Skeletal muscle cell (primary cell): ENCODE results near the gene C1orf198.
"Not testable (repeated sequence)": the region's sequence is repeated elsewhere in the genome, so short reads cannot be mapped to it uniquely, and the experiment has no call there.

ENCODE experiments used
- DNase-seq: peaks from one replicate; pipeline ENCODE4 v3.0.0-alpha.2; 2010; ENCODE audit warnings: low read depth
- H3K4me3 ChIP-seq: 2 replicates; pipeline ENCODE4 v1.5.1; 2011; ENCODE audit warnings: low read depth, mild to moderate bottlenecking, control low read depth, low read length, moderate library complexity

C1orf198 gene

GRCh38 chr1:230864441-230864840 lies 3.9 kb downstream of the C1orf198 start:
- DNase-seq: no peak
- H3K4me3 ChIP-seq: no peak overlapping the region

- no peak for DNase-seq
- no peak overlapping the region for H3K4me3 ChIP-seq
Observed at GRCh38 chr1:230863449-230863848, 4.9 kb downstream of the C1orf198 start.

DNA sequence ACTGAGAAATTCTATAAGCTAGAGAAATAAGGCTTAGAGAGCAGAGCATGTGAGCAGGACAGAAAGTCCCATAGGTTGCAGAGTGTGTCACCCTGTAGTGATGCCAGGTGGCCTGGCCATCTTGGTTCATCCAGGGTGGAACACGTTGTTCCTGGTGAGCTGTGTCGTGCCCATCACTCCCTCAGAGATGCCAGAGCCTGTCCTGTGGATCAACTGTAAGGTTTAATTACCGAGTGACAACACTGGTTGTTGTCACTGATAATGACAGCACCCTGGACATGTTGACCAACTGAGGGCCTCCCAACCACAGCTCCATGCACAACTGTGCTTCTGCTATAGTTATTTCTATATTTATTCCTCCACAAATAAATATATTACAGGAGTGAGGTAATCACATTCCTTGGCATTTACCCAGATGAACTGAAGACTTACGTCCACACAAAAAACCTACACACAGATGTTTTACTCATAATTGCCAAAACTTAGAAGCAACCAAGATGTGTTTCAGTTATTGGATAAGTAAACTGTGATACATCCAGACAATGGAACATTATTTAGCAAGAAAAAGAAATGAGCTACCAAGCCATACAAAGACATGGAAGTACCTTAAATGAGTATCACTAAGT lies 6.2 kb downstream of the C1orf198 start:
- no peak for DNase-seq
- no peak overlapping the region for H3K4me3 ChIP-seq

DNA sequence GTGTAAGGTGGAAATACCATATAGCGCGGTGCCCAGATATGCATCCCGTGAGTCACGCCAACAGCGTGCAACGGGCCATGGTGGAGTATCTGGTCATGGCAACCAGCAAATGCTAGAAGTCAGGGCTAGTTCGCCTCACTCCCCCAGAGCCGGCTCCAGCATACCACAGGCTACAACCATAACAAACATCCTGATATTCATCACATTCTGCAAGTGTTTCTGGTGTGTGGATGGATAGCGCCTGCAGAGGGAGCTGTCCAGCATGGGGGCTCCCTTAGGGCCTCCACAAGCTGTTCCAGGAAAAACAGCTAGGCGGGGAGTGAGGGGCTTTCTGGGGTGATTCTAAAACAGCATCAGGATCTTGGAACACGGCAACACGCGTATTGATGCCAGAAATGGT lies 6.8 kb downstream of the C1orf198 start:
- H3K4me3 ChIP-seq: no peak overlapping the region
- DNase-seq: no peak

- H3K4me3 ChIP-seq: no peak overlapping the region
- no peak for DNase-seq
Observed at GRCh38 chr1:230860617-230861384, 7.5 kb downstream of the C1orf198 start.

- no peak for DNase-seq
- no peak overlapping the region for H3K4me3 ChIP-seq
Observed at GRCh38 chr1:230858918-230859729, 9.2 kb downstream of the C1orf198 start.

DNA sequence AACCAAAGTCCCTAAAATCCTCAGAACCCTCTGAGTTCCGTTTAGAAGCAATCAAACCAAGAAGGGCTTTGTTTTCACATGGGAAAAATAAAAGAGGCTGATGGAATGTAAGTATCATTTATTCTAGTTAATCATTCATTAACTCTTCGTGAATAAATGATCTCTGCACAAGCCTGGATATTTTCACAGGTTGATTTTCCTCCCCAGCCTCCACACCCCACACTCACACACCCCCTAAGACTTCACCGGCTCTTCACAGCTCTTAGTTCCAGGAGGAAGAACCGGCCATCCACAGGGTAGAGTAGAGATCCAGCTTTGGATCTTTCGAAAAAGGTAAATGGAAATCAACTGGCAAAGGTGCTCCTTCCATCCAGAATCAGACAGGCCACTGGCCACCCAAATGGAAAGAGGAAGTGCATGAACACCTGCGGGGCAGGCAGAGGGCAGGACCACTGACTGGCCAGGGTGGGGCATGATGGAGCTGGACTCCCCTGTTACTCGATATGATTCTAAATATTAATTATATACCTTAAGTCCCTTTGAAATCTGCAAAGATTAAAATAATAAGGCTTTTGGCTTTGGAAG lies 10.0 kb downstream of the C1orf198 start:
- no peak overlapping the region for H3K4me3 ChIP-seq
- no peak for DNase-seq

GRCh38 chr1:230857822-230858221 lies 10.5 kb downstream of the C1orf198 start:
- DNase-seq: no peak
- H3K4me3 ChIP-seq: no peak overlapping the region

GRCh38 chr1:230857077-230857476 lies 11.2 kb downstream of the C1orf198 start:
- no peak for DNase-seq
- no peak overlapping the region for H3K4me3 ChIP-seq

DNA sequence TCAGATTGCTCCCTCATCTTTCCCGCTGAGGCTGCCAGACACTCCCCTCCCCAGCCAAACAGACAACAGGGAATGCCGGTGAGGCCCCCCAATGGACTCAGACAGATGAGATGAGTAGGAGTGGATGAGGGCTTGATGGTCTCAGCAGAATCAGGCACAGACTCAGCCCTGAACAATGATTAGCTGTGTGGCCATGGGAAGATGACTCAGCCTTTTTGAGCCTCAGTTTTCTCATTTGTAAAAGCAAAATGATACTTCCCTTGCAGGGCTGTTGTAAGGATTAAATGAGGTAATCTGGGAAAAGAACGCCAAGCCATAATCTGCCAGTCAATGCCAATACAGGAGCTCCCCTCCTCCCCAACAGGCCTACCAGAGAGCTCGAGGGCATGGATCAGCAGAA lies 12.4 kb downstream of the C1orf198 start:
- no peak overlapping the region for H3K4me3 ChIP-seq
- DNase-seq: no peak

DNA sequence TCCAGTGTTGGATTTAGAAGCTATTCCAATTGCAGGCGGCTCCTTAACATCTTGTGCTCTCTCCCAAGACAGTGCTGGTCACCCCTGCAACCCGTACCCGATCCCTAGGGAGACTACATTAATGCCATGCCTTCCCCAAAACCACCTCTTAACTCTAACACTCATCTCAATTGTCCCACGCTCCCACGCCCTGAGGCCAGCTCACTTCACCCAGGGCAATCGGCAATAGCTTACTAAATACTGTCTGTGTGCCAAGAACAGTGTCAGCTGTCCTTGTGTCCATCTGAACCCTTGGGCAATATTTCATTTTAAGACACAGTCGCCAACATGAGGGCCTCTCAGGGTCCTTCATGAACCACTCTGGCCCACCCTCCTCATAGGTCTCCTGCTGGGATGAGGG lies 13.9 kb downstream of the C1orf198 start:
- DNase-seq: no peak
- no peak overlapping the region for H3K4me3 ChIP-seq

- no peak for DNase-seq
Observed at GRCh38 chr1:230853731-230854130, 14.6 kb downstream of the C1orf198 start.

DNA sequence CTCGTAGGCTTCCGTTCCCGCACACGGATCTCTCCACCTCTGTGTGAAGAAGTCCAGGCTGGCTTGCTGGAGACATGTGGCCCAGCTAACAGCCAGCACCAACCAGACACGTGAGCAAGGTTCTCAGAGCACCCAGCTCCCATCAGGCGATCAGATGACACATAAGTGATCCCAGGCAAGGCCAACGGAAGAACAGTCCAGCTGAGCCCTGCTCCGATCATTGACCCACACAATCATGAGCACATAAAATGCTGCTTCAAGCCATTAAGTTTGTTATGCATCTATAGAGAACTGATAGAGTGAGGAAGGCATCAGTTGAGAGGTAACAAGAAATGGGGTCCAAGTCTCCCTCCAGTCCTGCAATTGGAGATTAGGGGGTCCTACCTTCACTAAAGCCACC lies 15.4 kb downstream of the C1orf198 start:
- DNase-seq: no peak
- no peak overlapping the region for H3K4me3 ChIP-seq

More at GRCh38 chr1:230853731-230854130, 14.6 kb downstream of the C1orf198 start:
- H3K4me3 ChIP-seq: no peak overlapping the region

DNA sequence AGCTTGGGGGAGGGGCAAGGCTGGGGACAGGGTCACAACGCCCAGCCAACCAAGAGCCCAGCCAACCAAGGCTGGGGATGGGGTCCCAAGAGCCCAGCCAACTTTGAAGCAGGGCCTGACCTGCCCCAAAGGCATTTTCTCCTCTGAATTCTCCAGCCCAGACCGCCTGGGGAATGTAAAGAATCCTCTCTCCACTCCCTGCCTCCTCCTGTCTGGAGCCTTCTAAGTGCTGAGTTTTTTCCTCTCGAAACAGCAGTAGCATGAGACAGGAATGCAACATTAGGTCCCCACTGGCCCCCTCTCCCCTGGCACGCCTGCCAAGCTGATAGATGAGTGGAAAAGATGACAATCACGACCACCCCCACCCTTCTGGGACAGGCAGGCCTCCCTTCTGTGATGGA lies 17.0 kb downstream of the C1orf198 start:
- no peak for DNase-seq
- no peak overlapping the region for H3K4me3 ChIP-seq

GRCh38 chr1:230850547-230850946 lies 17.8 kb downstream of the C1orf198 start:
- H3K4me3 ChIP-seq: no peak overlapping the region
- no peak for DNase-seq

DNA sequence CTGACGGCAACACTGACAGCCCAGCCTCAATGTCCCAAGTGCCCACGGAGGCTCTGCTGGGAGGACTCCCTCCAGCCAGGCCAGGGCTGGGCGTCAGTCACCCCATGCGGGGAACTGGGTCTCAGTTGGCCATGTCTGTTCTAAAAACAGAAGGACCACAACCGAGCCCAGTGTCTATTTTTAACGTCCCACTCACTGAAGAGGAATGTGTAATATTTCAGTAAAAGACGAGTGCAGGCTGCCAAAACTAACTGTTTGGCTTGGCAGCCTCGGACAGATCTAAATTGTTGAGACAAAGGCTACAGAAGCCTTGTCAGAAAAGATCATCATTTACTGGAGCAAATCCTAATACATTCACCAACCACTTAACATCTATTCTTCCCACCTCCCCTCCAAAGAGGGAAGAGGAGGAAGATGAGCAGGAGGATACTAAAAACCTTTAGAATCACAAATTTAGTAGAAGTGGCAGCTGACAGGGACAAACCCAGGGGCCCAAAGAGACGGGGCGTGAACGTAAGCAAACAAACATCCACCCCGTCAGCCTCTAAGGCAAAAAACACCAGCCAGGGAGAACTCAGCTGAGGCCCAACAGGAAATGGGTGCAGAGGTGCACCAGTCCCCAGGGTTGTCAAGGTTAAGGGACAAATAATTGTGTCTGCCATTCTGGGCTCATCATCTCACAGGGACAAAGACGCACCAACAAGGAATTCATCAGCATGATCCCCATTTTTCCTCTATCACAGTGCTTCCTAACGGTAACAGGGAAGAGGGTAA lies 18.7 kb downstream of the C1orf198 start:
- peak; percentile 79 for DNase-seq
- no peak overlapping the region for H3K4me3 ChIP-seq

DNA sequence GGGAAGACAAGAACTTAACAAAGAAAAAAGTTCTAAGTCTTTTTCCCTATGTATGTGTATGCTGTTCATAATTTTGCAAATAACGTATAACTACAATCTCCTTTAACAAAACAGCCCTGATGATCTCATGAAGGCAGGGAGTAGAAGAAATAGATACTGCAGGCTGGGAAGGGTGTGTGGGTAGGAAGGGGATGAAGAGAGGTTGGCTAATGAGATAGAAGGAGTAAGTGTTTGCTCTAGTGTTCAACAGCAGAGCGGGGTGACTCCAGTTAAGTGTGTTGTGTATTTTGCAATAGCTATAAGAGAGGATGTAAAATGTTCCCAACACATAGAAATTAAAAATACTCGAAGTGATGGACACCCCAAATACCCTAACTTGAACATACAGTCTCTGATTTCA lies 20.1 kb downstream of the C1orf198 start:
- no peak overlapping the region for H3K4me3 ChIP-seq
- no peak for DNase-seq

GRCh38 chr1:230845184-230845583 lies 23.1 kb downstream of the C1orf198 start:
- not testable (repeated sequence) for DNase-seq, H3K4me3 ChIP-seq

DNA sequence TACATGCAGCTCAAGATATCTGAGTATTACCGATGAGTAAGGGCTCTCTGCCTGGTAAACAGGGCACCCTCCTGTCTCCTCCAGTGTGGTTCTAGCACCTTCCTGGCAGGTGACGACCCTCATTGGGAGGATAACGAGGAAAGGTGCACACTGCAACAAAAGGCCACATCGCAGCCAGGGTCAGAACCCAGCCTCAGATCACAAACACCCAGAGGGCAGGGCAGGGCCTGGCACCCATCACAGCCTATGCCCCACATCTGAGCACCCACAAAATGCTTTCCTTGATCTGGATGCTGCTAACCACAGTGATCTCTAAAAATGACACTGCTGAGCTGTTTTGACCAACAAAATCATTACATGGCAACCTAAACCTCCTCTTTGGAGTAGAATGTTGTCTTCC lies 23.8 kb downstream of the C1orf198 start:
- no peak overlapping the region for H3K4me3 ChIP-seq
- DNase-seq: no peak
